ENCODE measurements around the gene FOXP1.

Gene FOXP1

GRCh38 chr3:71585887-71586809 lies 2.6 kb upstream of the FOXP1 start:
- peak; percentile 64 for DNase-seq

- no peak for DNase-seq
These were observed 1.6 kb upstream of the FOXP1 start for GRCh38 chr3:71585131-71585530.

- peak; percentile 62 for DNase-seq
These were observed 975 bp upstream of the FOXP1 start for GRCh38 chr3:71584394-71585011.

GRCh38 chr3:71582612-71583565 lies 639 bp downstream of the FOXP1 start:
- DNase-seq, result peak; percentile 65

- peak; percentile 68 for DNase-seq
These were observed 1.4 kb downstream of the FOXP1 start for GRCh38 chr3:71582036-71582611.

- peak; percentile 30 for DNase-seq
These were observed 2.0 kb downstream of the FOXP1 start for GRCh38 chr3:71581457-71582035.

GRCh38 chr3:71580636-71581456 lies 2.7 kb downstream of the FOXP1 start:
- DNase-seq, result peak; percentile 9

GRCh38 chr3:71579935-71580406 lies 3.6 kb downstream of the FOXP1 start:
- peak; percentile 77 for DNase-seq

- DNase-seq, result no peak
These were observed 4.1 kb downstream of the FOXP1 start for GRCh38 chr3:71579326-71579934.

GRCh38 chr3:71578054-71578751 lies 5.3 kb downstream of the FOXP1 start:
- DNase-seq, result peak; percentile 48

GRCh38 chr3:71577011-71577410 lies 6.5 kb downstream of the FOXP1 start:
- DNase-seq, result no peak

- DNase-seq, result no peak
These were observed 8.1 kb downstream of the FOXP1 start for GRCh38 chr3:71575433-71575832.

GRCh38 chr3:71573181-71573580 lies 10.3 kb downstream of the FOXP1 start:
- no peak for DNase-seq

GRCh38 chr3:71570546-71570945 lies 13.0 kb downstream of the FOXP1 start:
- DNase-seq, result no peak

GRCh38 chr3:71568207-71568606 lies 15.3 kb downstream of the FOXP1 start:
- no peak for DNase-seq

- no peak for DNase-seq
These were observed 16.8 kb downstream of the FOXP1 start for GRCh38 chr3:71566776-71567175.

GRCh38 chr3:71565976-71566375 lies 17.6 kb downstream of the FOXP1 start:
- no peak for DNase-seq

- no peak for DNase-seq
These were observed 18.2 kb downstream of the FOXP1 start for GRCh38 chr3:71565316-71565715.

GRCh38 chr3:71564361-71564760 lies 19.2 kb downstream of the FOXP1 start:
- no peak for DNase-seq

GRCh38 chr3:71563827-71564226 lies 19.7 kb downstream of the FOXP1 start:
- no peak for DNase-seq
